Upper lobe of left lung (tissue), 4 donors: ENCODE data around the gene RAB18.

Experiments used
- CTCF ChIP-seq, 6 experiments: fragments of 450-650 bp in 4 of 6; fragments of 200-600 bp in 2 of 6; sonication (generic) in 2 of 6; IDR thresholded peaks; one replicate each; pipeline ENCODE4 v1.5.1; 2016 to 2019; ENCODE audit warnings: antibody characterized with exemption in 6 of 6
- EP300 ChIP-seq, 4 donors: sonication (generic); formaldehyde crosslinking; IDR thresholded peaks; one replicate each; pipeline ENCODE4 v1.5.1; 2017; ENCODE audit warnings: antibody characterized with exemption in 4 of 4, control low read depth in 2 of 4
- POLR2A ChIP-seq, 4 donors: fragments of 450-650 bp; IDR thresholded peaks; one replicate each; pipeline ENCODE4 v1.5.1; 2016 to 2017; ENCODE audit warnings: antibody characterized with exemption in 4 of 4, mild to moderate bottlenecking in 2 of 4
- POLR2AphosphoS5 ChIP-seq, 2 donors: sonication (generic); formaldehyde crosslinking; IDR thresholded peaks; one replicate each; pipeline ENCODE4 v1.5.1; 2017; ENCODE audit warnings: antibody characterized with exemption in 2 of 2

- no peak for TF ChIP-seq EP300 (IDR thresholded peaks at IDR 0.05)
- TF ChIP-seq POLR2A (IDR thresholded peaks at IDR 0.05): no peak
- no peak for TF ChIP-seq CTCF (IDR thresholded peaks at IDR 0.05)
- no peak for TF ChIP-seq POLR2AphosphoS5 (IDR thresholded peaks at IDR 0.05)
Measured at GRCh38 chr10:27464993-27465392, 39.1 kb upstream of the RAB18 start.
